GM18867 (cell line): ENCODE measurements around the gene JAKMIP2.
"Not testable (repeated sequence)": the region's sequence is repeated elsewhere in the genome, so short reads cannot be mapped to it uniquely, and the experiment has no call there.

Experiments used
- ATAC-seq: cut with Tn5 transposase; IDR thresholded peaks from one replicate; pipeline ENCODE4 v1.9.1; 2021; ENCODE audit warnings: mild to moderate bottlenecking, moderate library complexity; ENCODE audit not compliant: unreplicated experiment

Gene JAKMIP2

GRCh38 chr5:147617711-147618350, 164.7 kb downstream of the JAKMIP2 start:
- no peak for ATAC-seq

DNA sequence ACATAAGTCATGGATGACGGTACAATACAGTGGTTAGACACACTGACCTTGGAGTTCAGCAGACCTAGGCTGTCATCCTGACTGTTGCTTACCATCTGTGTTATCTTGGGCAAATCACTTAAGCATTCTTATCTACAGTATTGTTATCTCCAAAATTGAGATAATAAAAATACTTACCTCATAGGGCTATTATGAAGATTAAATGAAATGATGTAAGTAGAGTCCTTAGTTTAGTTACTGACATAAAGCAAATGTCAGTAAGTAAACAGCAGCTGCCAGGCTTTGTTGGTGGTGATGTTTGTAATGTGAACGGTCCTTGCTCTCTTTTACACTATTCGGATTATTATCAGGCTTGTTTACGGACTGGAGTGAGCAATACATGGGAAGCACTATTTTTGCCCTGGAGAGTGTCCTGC, 165.3 kb downstream of the JAKMIP2 start:
- ATAC-seq, result no peak

DNA sequence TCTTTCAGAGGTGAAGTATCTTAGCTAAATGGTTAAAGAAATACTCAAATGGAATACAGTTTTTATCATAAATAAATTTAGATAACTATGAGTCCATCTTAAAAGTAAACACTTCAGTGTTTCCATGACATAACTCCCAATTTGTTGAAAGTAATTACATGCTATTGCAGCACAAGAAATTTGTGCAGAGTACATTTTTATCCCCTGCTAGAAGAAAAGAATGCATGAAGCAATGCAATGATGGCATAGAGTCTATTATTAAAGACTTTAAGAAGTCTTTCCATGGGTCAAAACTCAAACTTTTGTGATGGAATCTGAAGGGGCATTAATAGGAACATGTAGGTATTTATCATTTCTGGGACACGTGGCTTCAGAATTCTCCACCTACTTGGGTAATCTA, 166.1 kb downstream of the JAKMIP2 start:
- no peak for ATAC-seq

DNA sequence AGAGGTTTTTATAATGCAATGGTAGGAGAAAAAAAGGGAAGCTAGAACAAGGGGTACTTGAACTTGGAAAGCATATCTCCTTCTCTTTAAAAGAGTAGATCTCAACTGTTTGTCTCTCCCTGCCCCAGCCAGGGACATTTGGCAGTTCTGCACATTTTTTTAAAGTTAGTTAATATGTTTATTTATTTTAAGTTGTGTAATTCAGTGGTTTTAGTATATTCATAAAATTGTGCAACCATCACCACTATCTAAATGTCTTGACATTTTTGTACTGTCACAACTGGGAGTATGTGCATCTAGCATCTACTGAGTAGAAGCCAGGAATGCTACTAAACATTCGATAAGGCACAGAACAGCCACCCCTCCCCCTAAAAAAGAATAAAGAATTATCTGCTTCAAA, 169.2 kb downstream of the JAKMIP2 start:
- no peak for ATAC-seq

GRCh38 chr5:147611483-147611882, 171.0 kb downstream of the JAKMIP2 start:
- ATAC-seq, result no peak

DNA sequence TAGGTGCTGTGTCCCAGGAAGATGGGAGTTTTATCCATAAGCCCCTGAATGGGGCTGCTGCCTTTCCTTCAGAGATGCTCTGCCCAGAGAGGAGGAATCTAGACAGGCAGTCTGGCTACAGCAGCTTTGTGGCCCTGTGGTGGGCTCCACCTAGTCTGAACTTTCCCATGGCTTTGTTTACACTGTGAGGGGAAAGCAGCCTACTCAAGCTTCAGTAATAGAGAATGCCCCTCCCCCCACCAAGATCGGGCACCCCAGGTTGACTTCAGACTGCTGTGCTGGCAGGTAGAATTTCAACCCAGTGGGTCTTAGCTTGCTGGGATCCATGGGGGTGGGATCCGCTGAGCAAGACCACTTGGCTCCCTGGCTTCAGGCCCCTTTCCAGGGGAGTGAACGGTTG, 171.7 kb downstream of the JAKMIP2 start:
- ATAC-seq, result no peak

GRCh38 chr5:147601652-147602051, 180.9 kb downstream of the JAKMIP2 start:
- ATAC-seq, result peak; percentile 98

- no peak for ATAC-seq
Observed at GRCh38 chr5:147591120-147591519, 191.4 kb downstream of the JAKMIP2 start.

DNA sequence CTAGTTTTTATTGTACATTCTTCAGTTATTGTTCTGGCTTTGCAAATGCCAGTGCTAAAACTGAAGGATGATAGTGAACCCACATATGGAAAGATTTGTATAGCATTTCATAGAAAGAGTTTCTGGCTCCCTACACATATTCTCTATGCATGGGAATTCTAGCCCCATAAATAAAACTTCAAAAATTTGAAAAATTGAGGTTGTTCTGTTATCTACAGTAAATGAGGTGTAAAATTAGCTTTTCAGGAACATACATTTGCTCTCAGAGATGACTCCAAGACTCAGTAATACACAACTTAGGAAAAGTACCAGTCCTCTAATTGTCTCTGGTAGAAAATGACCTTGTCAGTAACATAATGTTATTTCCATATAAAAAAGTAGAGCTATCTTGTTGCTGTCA, 192.4 kb downstream of the JAKMIP2 start:
- ATAC-seq, result no peak

- ATAC-seq, result no peak
Observed at GRCh38 chr5:147586832-147587231, 195.7 kb downstream of the JAKMIP2 start.

GRCh38 chr5:147586221-147586620, 196.3 kb downstream of the JAKMIP2 start:
- no peak for ATAC-seq

GRCh38 chr5:147582272-147582671, 200.3 kb downstream of the JAKMIP2 start:
- not testable (repeated sequence) for ATAC-seq

- ATAC-seq, result not testable (repeated sequence)
Observed at GRCh38 chr5:147580418-147580817, 202.1 kb downstream of the JAKMIP2 start.

- ATAC-seq, result no peak
Observed at GRCh38 chr5:147578228-147579024, 204.1 kb downstream of the JAKMIP2 start.

- ATAC-seq, result peak; percentile 87
Observed at GRCh38 chr5:147576646-147577535, 205.6 kb downstream of the JAKMIP2 start.

- ATAC-seq, result no peak
Observed at GRCh38 chr5:147575598-147575997, 206.9 kb downstream of the JAKMIP2 start.

GRCh38 chr5:147573211-147573610, 209.3 kb downstream of the JAKMIP2 start:
- ATAC-seq, result no peak

GRCh38 chr5:147568710-147569406, 213.7 kb downstream of the JAKMIP2 start:
- ATAC-seq, result no peak

- no peak for ATAC-seq
Observed at GRCh38 chr5:147567917-147568598, 214.5 kb downstream of the JAKMIP2 start.

DNA sequence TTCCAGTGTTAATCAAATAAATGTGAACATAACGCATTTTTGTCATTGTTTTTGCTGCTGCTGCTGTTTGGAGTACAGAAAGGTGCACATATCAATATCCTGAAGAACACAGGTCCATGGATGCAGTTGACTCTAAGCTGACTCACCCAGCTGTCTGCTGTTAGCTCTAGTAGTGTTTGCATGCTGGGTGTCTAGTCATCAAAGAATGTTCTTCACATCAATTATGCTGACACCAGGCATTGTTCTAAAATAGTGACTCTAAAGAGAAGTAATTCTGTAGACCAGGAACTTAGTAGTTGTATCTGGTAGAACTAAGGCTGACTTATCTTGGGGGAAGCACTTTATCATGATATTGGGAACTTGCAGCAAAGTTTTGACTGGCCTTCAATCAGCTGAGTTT, 217.0 kb downstream of the JAKMIP2 start:
- no peak for ATAC-seq
